Hepatocyte (in vitro differentiated cells): ENCODE data around the gene ACSBG1. TPM values are rescaled to one million over a fixed set of nuclear protein-coding genes. Genes with fewer than 3 reads are reported as not detected.

Experiments used
- DNase-seq: peaks from one replicate; pipeline ENCODE4 v3.0.0-alpha.2; 2016; ENCODE audit warnings: low spot score
- H2AFZ ChIP-seq: fragments of 200-600 bp; sonication (generic); 2 replicates; pipeline ENCODE4 v1.6.0; 2016; ENCODE audit warnings: antibody characterized with exemption, mild to moderate bottlenecking
- H3K27ac ChIP-seq: fragments of 200-600 bp; sonication (generic); 2 replicates; pipeline ENCODE4 v1.5.1; 2016; ENCODE audit warnings: mild to moderate bottlenecking
- H3K27me3 ChIP-seq: fragments of 200-600 bp; sonication (generic); 2 replicates; pipeline ENCODE4 v1.6.1; 2016
- H3K36me3 ChIP-seq: fragments of 200-600 bp; sonication (generic); replicated peaks from 2 replicates; pipeline ENCODE4 v1.5.1; 2016; ENCODE audit warnings: low read depth; ENCODE audit not compliant: insufficient read depth
- H3K4me1 ChIP-seq: fragments of 200-600 bp; sonication (generic); 2 replicates; pipeline ENCODE4 v1.5.1; 2016; ENCODE audit warnings: mild to moderate bottlenecking, moderate library complexity; ENCODE audit not compliant: insufficient read depth
- H3K4me2 ChIP-seq: fragments of 200-600 bp; sonication (generic); 2 replicates; pipeline ENCODE4 v1.6.0; 2016
- H3K4me3 ChIP-seq: fragments of 200-600 bp; sonication (generic); 2 replicates; pipeline ENCODE4 v1.5.1; 2016; ENCODE audit warnings: mild to moderate bottlenecking
- H3K79me2 ChIP-seq: fragments of 200-600 bp; sonication (generic); 2 replicates; pipeline ENCODE4 v1.6.0; 2017; ENCODE audit warnings: mild to moderate bottlenecking
- H3K9me2 ChIP-seq: fragments of 200-600 bp; sonication (generic); replicated peaks from 2 replicates; pipeline ENCODE4 v1.6.0; 2017; ENCODE audit warnings: mild to moderate bottlenecking; ENCODE audit not compliant: insufficient read depth
- H3K9me3 ChIP-seq: fragments of 200-600 bp; sonication (generic); 2 replicates; pipeline ENCODE4 v1.5.1; 2016; ENCODE audit warnings: low read depth, mild to moderate bottlenecking
- H4K20me1 ChIP-seq: fragments of 200-600 bp; sonication (generic); 2 replicates; pipeline ENCODE4 v1.6.0; 2016; ENCODE audit warnings: mild to moderate bottlenecking; ENCODE audit not compliant: insufficient read depth, poor library complexity, severe bottlenecking
- CTCF ChIP-seq: fragments of 200-600 bp; sonication (generic); IDR thresholded peaks from 2 replicates; pipeline ENCODE4 v1.5.1; 2016; ENCODE audit warnings: antibody characterized with exemption, mild to moderate bottlenecking; ENCODE audit not compliant: poor library complexity
- EZH2 ChIP-seq: fragments of 200-600 bp; sonication (generic); IDR thresholded peaks from 2 replicates; pipeline ENCODE4 v1.6.1; 2016; ENCODE audit warnings: antibody characterized with exemption, mild to moderate bottlenecking, borderline replicate concordance
- EZH2phosphoT487 ChIP-seq: fragments of 200-600 bp; sonication (generic); IDR thresholded peaks from one replicate; pipeline ENCODE4 v1.6.1; 2018; ENCODE audit warnings: antibody characterized with exemption, mild to moderate bottlenecking, low read depth, moderate library complexity; ENCODE audit not compliant: unreplicated experiment, severe bottlenecking
- WGBS: methylation state at CpG from one replicate; pipeline ENCODE4 v1.1.6; 2016; ENCODE audit warnings: low lambda C conversion rate; ENCODE audit errors: missing lambda C conversion rate; 5-methylcytosine and 5-hydroxymethylcytosine counted together
- polyA plus RNA-seq: library from polyadenylated mRNA; unstranded; fragments of >200 nt; fragmentation: Nextera tagmentation; extraction: Ambion mirVana; gene quantifications from 2 replicates; pipeline ENCODE4 v1.2.1, GENCODE V29; 2016
- total RNA-seq: library from RNA; depleted of rRNA; stranded (reverse); fragments of >200 nt; gene quantifications from 2 replicates; pipeline ENCODE4 v1.2.3, GENCODE V29; 2014

The ACSBG1 gene
- total and polyA plus RNA-seq, 2 experiments from 2014 or later: 0.10 to 0.93 TPM

- H3K27ac ChIP-seq: no peak overlapping the region
- no peaks in the 10 kb centered on the region for H4K20me1 ChIP-seq
- WGBS: 96% methylated on average over 4 of the region's 4 CpGs
- no peaks in the 10 kb centered on the region for H3K4me1 ChIP-seq
- no peak for DNase-seq
- H2AFZ ChIP-seq: no peak overlapping the region
- H3K9me3 ChIP-seq: no peaks in the 10 kb centered on the region
- no peaks in the 10 kb centered on the region for H3K36me3 ChIP-seq
- no peaks in the 10 kb centered on the region for H3K9me2 ChIP-seq
- H3K27me3 ChIP-seq: no peaks in the 10 kb centered on the region
- no peak overlapping the region for H3K4me3 ChIP-seq
- TF ChIP-seq EZH2phosphoT487: no peak
- TF ChIP-seq CTCF: no peak
- TF ChIP-seq EZH2: no peak
- no peaks in the 10 kb centered on the region for H3K79me2 ChIP-seq
- no peak overlapping the region for H3K4me2 ChIP-seq
Measured at GRCh38 chr15:78182821-78183220, 51.5 kb downstream of the ACSBG1 start.

GRCh38 chr15:78182336-78182700, 52.0 kb downstream of the ACSBG1 start:
- DNase-seq: no peak
- H4K20me1 ChIP-seq: no peaks in the 10 kb centered on the region
- H3K4me2 ChIP-seq: no peak overlapping the region

GRCh38 chr15:78179906-78180305, 54.5 kb downstream of the ACSBG1 start:
- Histone ChIP-seq H3K4me3 (no peak overlapping the region), H3K27me3 (no peaks in the 10 kb centered on the region), H2AFZ (no peak overlapping the region), H3K9me3 (no peaks in the 10 kb centered on the region), H3K27ac (no peak overlapping the region), H3K36me3 (no peaks in the 10 kb centered on the region), H3K4me1 (no peaks in the 10 kb centered on the region), H3K4me2 (no peak overlapping the region), H4K20me1 (no peaks in the 10 kb centered on the region), H3K79me2 (no peaks in the 10 kb centered on the region), H3K9me2 (no peaks in the 10 kb centered on the region)
- TF ChIP-seq EZH2 (no peak), EZH2phosphoT487 (no peak), CTCF (no peak)
- no peak for DNase-seq
- WGBS: 89% methylated on average over 5 of the region's 5 CpGs

More at GRCh38 chr15:78182336-78182700, 52.0 kb downstream of the ACSBG1 start:
- Histone ChIP-seq H3K4me1 (no peaks in the 10 kb centered on the region), H3K27me3 (no peaks in the 10 kb centered on the region), H3K27ac (no peak overlapping the region), H3K9me2 (no peaks in the 10 kb centered on the region), H3K36me3 (no peaks in the 10 kb centered on the region), H2AFZ (no peak overlapping the region), H3K79me2 (no peaks in the 10 kb centered on the region), H3K9me3 (no peaks in the 10 kb centered on the region), H3K4me3 (no peak overlapping the region)
- TF ChIP-seq CTCF: no peak
- TF ChIP-seq EZH2phosphoT487: no peak
- TF ChIP-seq EZH2: no peak
- WGBS: 94% methylated on average over 5 of the region's 5 CpGs

- no peaks in the 10 kb centered on the region for H3K4me1 ChIP-seq
- H3K9me3 ChIP-seq: no peaks in the 10 kb centered on the region
- no peak overlapping the region for H2AFZ ChIP-seq
- TF ChIP-seq CTCF: no peak
- TF ChIP-seq EZH2: no peak
- no peak for TF ChIP-seq EZH2phosphoT487
- H3K79me2 ChIP-seq: no peaks in the 10 kb centered on the region
- H4K20me1 ChIP-seq: no peaks in the 10 kb centered on the region
- H3K27ac ChIP-seq: no peak overlapping the region
- H3K4me2 ChIP-seq: no peak overlapping the region
- H3K27me3 ChIP-seq: no peaks in the 10 kb centered on the region
- 90% methylated on average over 12 of the region's 12 CpGs for WGBS
- H3K4me3 ChIP-seq: no peak overlapping the region
- H3K36me3 ChIP-seq: no peaks in the 10 kb centered on the region
- H3K9me2 ChIP-seq: no peaks in the 10 kb centered on the region
- DNase-seq: no peak
Measured at GRCh38 chr15:78179286-78179840, 55.0 kb downstream of the ACSBG1 start.
